BLaER1 (cell line): Measurements from ENCODE around the gene STX18.

Experiments used
- H3K27ac ChIP-seq: shearing (Covaris generic); formaldehyde crosslinking; 2 replicates; pipeline ENCODE4 v1.8.1; 2022
- H3K27me3 ChIP-seq: shearing (Covaris generic); formaldehyde crosslinking; 2 replicates; pipeline ENCODE4 v1.8.1; 2022
- H3K36me3 ChIP-seq: shearing (Covaris generic); formaldehyde crosslinking; 2 replicates; pipeline ENCODE4 v1.8.1; 2022
- H3K4me1 ChIP-seq: shearing (Covaris generic); formaldehyde crosslinking; 2 replicates; pipeline ENCODE4 v1.8.1; 2022
- H3K4me2 ChIP-seq: shearing (Covaris generic); formaldehyde crosslinking; 2 replicates; pipeline ENCODE4 v1.8.1; 2022
- H3K4me3 ChIP-seq: shearing (Covaris generic); formaldehyde crosslinking; 2 replicates; pipeline ENCODE4 v1.8.1; 2022
- H3K9ac ChIP-seq: shearing (Covaris generic); formaldehyde crosslinking; 2 replicates; pipeline ENCODE4 v1.8.1; 2022
- H3K9me3 ChIP-seq: shearing (Covaris generic); formaldehyde crosslinking; 2 replicates; pipeline ENCODE4 v1.8.1; 2022
- H4K20me1 ChIP-seq: shearing (Covaris generic); formaldehyde crosslinking; 2 replicates; pipeline ENCODE4 v1.8.1; 2022
- Cebpa-rat ChIP-seq: shearing (Covaris generic); IDR thresholded peaks from 2 replicates; pipeline ENCODE4 v1.8.1; 2022

The STX18 gene

DNA sequence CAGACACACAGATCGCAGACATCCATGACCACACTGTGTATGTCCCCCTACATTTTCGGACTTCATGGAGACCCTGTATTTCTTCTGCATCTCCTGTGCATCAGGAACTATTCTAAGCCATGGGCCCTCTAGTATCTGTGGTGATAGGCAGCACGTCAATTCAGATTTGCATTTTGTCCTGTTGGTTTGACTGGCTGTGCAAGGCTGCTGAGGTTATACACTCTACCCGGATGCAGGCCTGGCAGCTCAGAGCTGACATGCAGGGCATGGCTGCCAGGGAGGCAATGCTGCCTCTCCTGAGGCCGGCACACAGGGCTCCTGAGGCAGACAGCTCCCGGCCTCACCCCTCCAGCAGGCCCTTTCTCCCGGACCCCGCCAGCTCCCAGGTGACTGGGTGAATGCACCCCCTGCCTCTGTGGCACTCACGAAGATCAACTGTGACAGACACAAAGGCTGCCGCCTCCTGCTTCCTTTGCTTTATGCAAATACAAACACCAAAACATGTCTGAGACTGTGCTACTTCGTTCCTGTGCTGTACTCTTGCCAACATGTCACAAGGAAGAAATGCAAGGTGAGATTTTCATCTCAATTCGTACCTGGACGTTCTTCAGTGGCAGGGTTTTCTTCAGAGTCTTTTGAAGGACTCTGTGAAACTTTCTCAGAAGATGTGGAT lies 103.9 kb downstream of the STX18 start:
- H3K4me2 ChIP-seq, result no peak overlapping the region
- TF ChIP-seq Cebpa-rat, result no peak

DNA sequence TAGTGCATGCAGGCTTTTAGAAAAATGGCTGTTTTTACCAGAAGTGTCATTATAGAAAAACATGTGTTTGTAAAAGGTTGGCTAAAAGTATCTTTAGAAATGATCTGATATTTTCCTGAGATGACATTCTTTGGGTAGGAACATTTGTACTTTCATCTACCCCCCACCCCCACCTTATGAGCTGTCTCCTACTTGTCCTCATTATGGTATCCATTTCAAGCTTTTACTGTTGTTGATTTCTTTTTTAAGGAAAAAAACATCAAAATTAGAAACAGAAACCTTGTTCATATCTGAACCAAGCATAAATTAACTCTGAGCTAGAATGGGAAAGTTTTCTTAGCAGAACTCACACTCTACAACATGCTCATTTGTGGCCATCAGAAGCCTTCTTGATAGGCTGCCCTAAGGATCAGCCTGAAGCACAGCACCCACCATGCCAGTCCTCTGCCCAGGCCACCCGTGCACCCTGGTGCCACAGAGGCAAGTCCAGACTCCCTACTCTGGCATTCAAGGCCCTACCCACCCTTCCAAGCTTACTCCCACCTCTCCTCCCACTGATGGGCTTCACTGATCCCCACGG lies 105.5 kb downstream of the STX18 start:
- Histone ChIP-seq H3K4me2 (no peak overlapping the region), H3K9ac (no peak overlapping the region), H3K4me3 (no peak overlapping the region), H3K27me3 (no peaks in the 10 kb centered on the region), H4K20me1 (no peaks in the 10 kb centered on the region), H3K9me3 (no peaks in the 10 kb centered on the region), H3K27ac (no peak overlapping the region), H3K36me3 (peaks cover 51% of the 10 kb centered on the region), H3K4me1 (no peaks in the 10 kb centered on the region)
- no peak for TF ChIP-seq Cebpa-rat

More for the DNA sequence above, 103.9 kb downstream of the STX18 start:
- Histone ChIP-seq H3K27ac (no peak overlapping the region), H3K27me3 (no peaks in the 10 kb centered on the region), H3K9me3 (no peaks in the 10 kb centered on the region), H3K9ac (no peak overlapping the region), H4K20me1 (no peaks in the 10 kb centered on the region), H3K36me3 (peaks cover 41% of the 10 kb centered on the region), H3K4me1 (no peaks in the 10 kb centered on the region), H3K4me3 (no peak overlapping the region)

DNA sequence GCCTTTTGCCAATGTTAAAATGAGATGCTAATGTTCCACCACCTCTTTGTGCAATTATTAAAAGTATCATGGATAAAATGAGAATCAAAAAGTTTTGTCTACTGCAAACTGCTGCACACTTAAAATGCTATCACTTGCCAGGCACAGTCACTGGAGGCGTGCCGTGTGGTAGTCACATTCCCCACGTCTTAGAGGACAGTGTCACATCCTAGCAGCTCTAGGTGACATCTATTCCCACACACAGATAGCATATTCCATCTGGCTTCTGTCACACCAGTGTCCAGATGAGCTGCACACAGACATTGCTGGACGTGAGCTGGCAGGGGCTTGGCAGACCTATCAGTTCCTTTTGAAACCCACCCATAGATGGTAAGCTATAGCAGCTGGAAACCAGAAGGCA lies 107.9 kb downstream of the STX18 start:
- H3K4me1 ChIP-seq, result peaks cover 4% of the 10 kb centered on the region; the same call in 1 of the 2 replicates
- H3K9me3 ChIP-seq, result no peaks in the 10 kb centered on the region
- no peaks in the 10 kb centered on the region for H4K20me1 ChIP-seq
- peaks cover 52% of the 10 kb centered on the region for H3K36me3 ChIP-seq
- H3K27ac ChIP-seq, result no peak overlapping the region
- no peak overlapping the region for H3K4me3 ChIP-seq
- H3K27me3 ChIP-seq, result no peaks in the 10 kb centered on the region
- H3K9ac ChIP-seq, result no peak overlapping the region
- H3K4me2 ChIP-seq, result no peak overlapping the region
- no peak for TF ChIP-seq Cebpa-rat

DNA sequence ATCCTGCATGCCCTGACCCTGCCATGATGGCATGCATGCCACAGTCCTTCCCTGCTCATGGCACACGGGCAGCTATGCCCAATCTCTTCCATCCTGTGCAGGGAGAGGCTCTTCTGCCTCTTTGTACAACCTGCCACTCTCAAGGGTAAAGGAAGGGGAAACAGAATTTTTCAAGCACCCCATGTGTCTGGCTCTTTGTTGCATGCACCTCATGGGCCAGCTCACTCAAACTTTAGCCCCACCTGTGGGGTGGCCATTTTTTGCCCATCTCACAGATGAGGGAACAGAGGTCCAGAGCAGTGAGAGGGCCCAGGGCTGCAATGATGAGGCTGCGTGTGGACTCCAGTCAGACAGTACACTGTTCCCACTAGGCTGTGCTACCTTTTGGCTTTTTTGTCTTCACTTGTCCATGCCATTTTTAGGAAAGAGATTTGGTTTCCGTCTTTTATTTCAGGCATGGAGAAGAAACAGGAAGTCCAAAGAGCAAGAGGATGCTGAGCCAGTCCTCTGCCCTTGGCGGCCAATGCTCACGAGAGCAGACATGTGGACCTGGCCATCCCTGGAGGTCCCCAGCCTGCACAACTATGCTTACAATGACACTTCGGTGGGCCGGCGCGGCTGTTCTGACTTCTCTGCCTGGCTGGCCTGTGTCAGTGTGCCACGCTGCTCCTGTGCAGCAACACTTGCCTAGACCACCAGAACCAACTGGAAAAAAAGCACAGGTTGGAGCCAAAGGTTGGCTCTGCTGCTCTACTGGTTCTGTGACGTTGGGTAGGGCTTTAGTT lies 109.3 kb downstream of the STX18 start:
- Histone ChIP-seq H3K4me1 (peaks cover 8% of the 10 kb centered on the region; the same call in 1 of the 2 replicates), H3K4me3 (no peak overlapping the region), H3K36me3 (peaks cover 52% of the 10 kb centered on the region), H3K27me3 (no peaks in the 10 kb centered on the region), H3K9ac (no peak overlapping the region), H3K27ac (no peak overlapping the region), H3K4me2 (no peak overlapping the region), H3K9me3 (no peaks in the 10 kb centered on the region), H4K20me1 (no peaks in the 10 kb centered on the region)
- TF ChIP-seq Cebpa-rat, result no peak

DNA sequence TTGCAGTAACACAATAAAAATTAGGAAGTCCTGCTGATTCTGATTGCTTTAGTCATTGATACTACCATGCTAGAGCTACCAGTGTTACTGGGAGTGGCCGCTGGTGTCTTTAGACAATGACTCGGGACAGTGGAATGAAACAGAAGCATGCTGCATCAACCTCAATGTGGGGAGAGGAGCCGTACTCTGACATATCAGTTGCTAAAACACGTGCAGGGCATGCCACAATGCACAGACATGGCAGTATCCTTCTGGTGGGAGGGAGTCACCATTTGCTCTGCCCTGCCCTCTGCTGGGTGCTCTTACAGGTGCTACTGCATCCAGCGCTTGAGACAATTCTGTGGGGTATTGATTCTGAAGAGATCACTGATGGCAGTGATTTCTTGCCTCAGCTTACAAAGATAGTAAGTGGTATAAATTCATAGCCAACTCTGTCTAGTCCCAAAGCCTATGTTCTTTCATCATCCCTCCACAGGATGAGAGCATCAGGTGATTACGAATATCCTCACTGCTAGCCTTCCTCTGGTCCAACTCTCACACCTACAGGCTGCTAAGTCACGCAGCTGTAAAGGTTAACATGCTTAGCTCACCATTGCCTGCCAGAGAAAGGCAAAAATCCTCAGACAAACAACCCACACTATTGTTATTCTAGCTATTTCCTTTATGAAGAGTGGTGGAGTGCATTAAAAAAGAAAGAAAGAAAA lies 111.2 kb downstream of the STX18 start:
- Histone ChIP-seq H3K9me3 (no peaks in the 10 kb centered on the region), H4K20me1 (no peaks in the 10 kb centered on the region), H3K4me1 (peaks cover 13% of the 10 kb centered on the region; the same call in 1 of the 2 replicates), H3K4me3 (no peak overlapping the region), H3K4me2 (no peak overlapping the region), H3K27me3 (no peaks in the 10 kb centered on the region), H3K9ac (no peak overlapping the region), H3K36me3 (peaks cover 56% of the 10 kb centered on the region), H3K27ac (no peak overlapping the region)
- no peak for TF ChIP-seq Cebpa-rat

DNA sequence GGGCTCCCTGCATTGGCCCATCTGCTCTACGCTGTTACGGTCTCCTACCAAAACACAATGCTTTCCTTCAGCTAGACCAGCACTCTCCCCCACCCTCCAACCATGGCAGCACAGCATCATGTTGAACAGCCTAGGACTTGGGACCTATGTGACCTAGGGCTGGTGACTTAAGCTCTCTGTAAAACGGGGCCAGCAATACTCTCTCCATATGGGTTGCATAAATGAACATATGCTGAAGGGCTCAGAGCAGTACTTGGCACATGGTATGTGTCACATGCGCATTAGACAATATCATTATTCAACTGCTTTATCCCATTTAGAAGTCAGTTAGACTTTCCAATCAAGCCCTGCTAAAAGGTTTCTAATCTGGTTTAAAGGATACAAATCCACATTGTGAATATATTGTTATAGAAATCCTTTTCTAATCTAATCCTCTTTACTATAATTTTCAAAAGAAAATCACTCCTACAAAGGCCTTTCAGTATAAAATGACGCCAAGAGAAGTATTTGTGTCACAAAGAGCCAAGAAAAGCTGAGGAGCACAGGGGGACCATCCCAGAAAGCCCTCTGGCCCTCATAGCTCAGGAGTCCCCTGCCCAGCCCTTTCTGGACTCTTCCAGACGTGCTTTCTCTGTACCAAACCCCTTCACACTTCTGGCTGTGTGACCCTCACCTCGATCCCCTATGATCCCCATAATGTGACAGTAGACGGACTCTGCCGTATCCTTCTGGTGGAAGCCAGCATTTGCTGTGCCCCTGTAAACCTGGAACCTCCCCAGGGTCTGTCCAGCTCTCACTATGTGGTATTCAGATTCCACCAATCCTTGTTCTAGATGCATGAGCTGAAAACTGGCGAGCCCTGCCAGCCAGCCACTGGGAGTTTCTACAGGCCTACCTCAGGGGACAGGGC lies 112.6 kb downstream of the STX18 start:
- H3K27me3 ChIP-seq, result no peaks in the 10 kb centered on the region
- no peak overlapping the region for H3K4me3 ChIP-seq
- H3K4me2 ChIP-seq, result no peak overlapping the region
- peaks cover 13% of the 10 kb centered on the region; the same call in 1 of the 2 replicates for H3K4me1 ChIP-seq
- no peak for TF ChIP-seq Cebpa-rat
- no peak overlapping the region for H3K9ac ChIP-seq
- H3K9me3 ChIP-seq, result no peaks in the 10 kb centered on the region
- H4K20me1 ChIP-seq, result no peaks in the 10 kb centered on the region
- H3K27ac ChIP-seq, result no peak overlapping the region
- H3K36me3 ChIP-seq, result peaks cover 66% of the 10 kb centered on the region

DNA sequence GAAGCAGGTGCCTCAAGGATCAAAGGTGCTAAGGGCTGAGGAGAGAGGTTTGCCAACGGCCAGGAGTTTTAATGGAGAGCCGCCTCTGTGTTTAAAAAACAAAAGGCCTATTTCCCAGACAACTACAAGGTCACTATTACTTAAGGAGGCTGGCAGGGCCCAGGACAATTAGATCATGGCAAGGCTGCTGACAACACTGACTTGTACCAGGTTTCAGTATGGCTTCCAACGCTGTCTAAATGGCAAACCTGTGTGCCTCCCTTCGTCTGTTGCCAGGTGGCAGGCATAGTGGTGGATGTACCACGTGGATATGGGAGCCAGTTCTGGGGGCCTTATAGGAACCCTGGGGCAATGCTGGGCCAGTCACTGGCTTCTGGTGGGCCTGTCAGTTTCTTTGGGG lies 114.0 kb downstream of the STX18 start:
- no peaks in the 10 kb centered on the region for H3K9me3 ChIP-seq
- no peak for TF ChIP-seq Cebpa-rat
- no peak overlapping the region for H3K4me2 ChIP-seq
- H4K20me1 ChIP-seq, result no peaks in the 10 kb centered on the region
- peaks cover 66% of the 10 kb centered on the region for H3K36me3 ChIP-seq
- H3K9ac ChIP-seq, result no peak overlapping the region
- peaks cover 13% of the 10 kb centered on the region; the same call in 1 of the 2 replicates for H3K4me1 ChIP-seq
- no peak overlapping the region for H3K4me3 ChIP-seq
- no peaks in the 10 kb centered on the region for H3K27me3 ChIP-seq
- H3K27ac ChIP-seq, result no peak overlapping the region

DNA sequence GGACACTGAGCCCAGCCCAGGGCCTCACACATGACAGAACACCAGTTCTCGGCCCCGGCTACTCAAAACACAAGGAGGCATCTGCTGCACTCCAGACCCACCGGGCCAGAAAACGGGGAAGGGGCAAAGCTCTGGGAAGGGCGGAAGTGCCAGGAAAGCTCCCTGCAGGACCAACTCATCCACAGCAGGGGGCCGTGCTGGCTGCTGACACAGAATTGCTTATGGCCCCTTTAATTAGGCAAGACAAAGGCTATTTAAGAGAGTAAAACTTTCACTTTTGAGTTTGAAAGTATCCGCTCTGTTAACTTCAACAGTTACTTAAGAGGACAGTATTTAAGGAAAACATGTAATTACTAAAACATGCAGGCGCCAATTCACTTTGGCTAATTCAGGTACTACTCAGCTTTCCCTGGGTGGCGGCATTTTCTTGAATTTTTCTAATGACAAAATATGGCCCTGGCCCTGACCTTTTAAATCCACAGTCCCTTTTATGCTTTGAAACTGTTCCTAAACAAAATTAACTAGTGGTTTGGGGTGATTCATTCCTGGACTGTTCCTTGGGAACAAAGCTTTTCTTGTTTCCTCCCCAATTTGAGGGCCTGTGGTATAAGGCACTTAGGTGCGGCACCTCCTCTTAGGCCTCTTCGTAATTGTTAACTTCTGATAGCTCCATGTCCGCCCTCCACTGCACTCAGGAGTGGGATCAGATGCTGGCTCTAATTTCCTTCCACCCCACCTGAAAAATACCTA lies 114.6 kb downstream of the STX18 start:
- H3K9ac ChIP-seq, result no peak overlapping the region
- H3K36me3 ChIP-seq, result peaks cover 66% of the 10 kb centered on the region
- no peaks in the 10 kb centered on the region for H3K27me3 ChIP-seq
- H4K20me1 ChIP-seq, result no peaks in the 10 kb centered on the region
- H3K4me3 ChIP-seq, result no peak overlapping the region
- no peak for TF ChIP-seq Cebpa-rat
- no peak overlapping the region for H3K27ac ChIP-seq
- peaks cover 13% of the 10 kb centered on the region; the same call in 1 of the 2 replicates for H3K4me1 ChIP-seq
- H3K9me3 ChIP-seq, result no peaks in the 10 kb centered on the region
- no peak overlapping the region for H3K4me2 ChIP-seq
